HepG2 (cell line): ENCODE measurements around the gene TRDMT1. TPM values are rescaled to one million over a fixed set of nuclear protein-coding genes. Genes with fewer than 3 reads are reported as not detected.

Experiments used
- ATAC-seq: fragments of 200-7000 bp; cut with Tn5 transposase; 3 replicates; pipeline ENCODE4 v1.9.1; 2020; ENCODE audit warnings: mild to moderate bottlenecking, moderate library complexity
- BruUV-seq: library from RNA; stranded (reverse); fragments of 400-500 nt; replicated peaks from 2 replicates; lab custom pipeline; 2021; lab: Mats Ljungman, UMichigan
- CTCF ChIA-PET: fragments of 300-600 bp; formaldehyde crosslinking; extraction: SDS; loops from one replicate; lab custom pipeline; 2021; ENCODE audit warnings: low total read pairs, inconsistent platforms, low intra/inter-chr PET ratio; lab: Yijun Ruan, JAX
- POLR2A ChIA-PET: fragments of 350-600 bp; sonication (Branson Sonifier 250); formaldehyde crosslinking; loops from one replicate; lab custom pipeline; 2020; ENCODE audit warnings: antibody characterized with exemption, inconsistent platforms; lab: Yijun Ruan, JAX
- DNase-seq: peaks from one replicate; pipeline ENCODE4 v3.0.0-alpha.2; 2015; ENCODE audit warnings: low spot score
- FAIRE-seq: peaks from 3 replicates; lab custom pipeline; 2011; peaks lifted over from hg19 to GRCh38; lab: Jason Lieb, UNC
- H2AFZ ChIP-seq: one replicate; pipeline ENCODE4 v1.6.1; 2011; ENCODE audit warnings: low read length, inconsistent platforms
- H3K27ac ChIP-seq: fragments of 300-600 bp; 3 replicates; pipeline ENCODE4 v1.8.0; 2011; ENCODE audit warnings: mixed run types, mild to moderate bottlenecking, mixed read lengths, low read length, inconsistent platforms; ENCODE audit not compliant: insufficient read depth; ENCODE audit errors: extremely low read length
- H3K27me3 ChIP-seq, 2 experiments: fragments of 200-600 bp in 1 of 2; 2 replicates in 1 of 2; 3 replicates in 1 of 2; pipeline versions ENCODE4 v1.6.0 to v1.8.0; 2011; ENCODE audit warnings: low read length in 2 of 2, mild to moderate bottlenecking in 2 of 2, moderate library complexity in 2 of 2, inconsistent platforms in 1 of 2; ENCODE audit not compliant: insufficient read depth in 2 of 2, control insufficient read depth in 1 of 2
- H3K36me3 ChIP-seq, 2 experiments: fragments of 200-600 bp in 1 of 2; replicated peaks in 1 of 2; 2 replicates in 1 of 2; 3 replicates in 1 of 2; pipeline versions ENCODE4 v1.5.1 to v1.8.0; 2011; ENCODE audit warnings: low read length in 2 of 2, inconsistent platforms in 1 of 2; ENCODE audit not compliant: insufficient read depth in 2 of 2, control insufficient read depth in 1 of 2
- H3K4me1 ChIP-seq: 2 replicates; pipeline ENCODE4 v1.5.1; 2012; ENCODE audit warnings: low read length, inconsistent platforms; ENCODE audit not compliant: insufficient read depth
- H3K4me2 ChIP-seq: 2 replicates; pipeline ENCODE4 v1.6.0; 2011; ENCODE audit warnings: low read depth, low read length, inconsistent platforms
- H3K4me3 ChIP-seq, 3 experiments: fragments of 200-600 bp in 1 of 3; sonication (generic), shearing (Covaris generic) in 1 of 3; replicated peaks in 1 of 3; 2 replicates each; pipeline ENCODE4 v1.5.1; 2011 to 2016; ENCODE audit warnings: low read length in 3 of 3, inconsistent platforms in 2 of 3, low read depth in 2 of 3, mild to moderate bottlenecking in 2 of 3, control low read depth in 1 of 3, mixed read lengths in 1 of 3; ENCODE audit not compliant: insufficient read depth in 1 of 3
- H3K79me2 ChIP-seq: one replicate; pipeline ENCODE4 v1.6.1; 2011; ENCODE audit warnings: low read length, inconsistent platforms; ENCODE audit not compliant: insufficient read depth
- H3K9ac ChIP-seq: 2 replicates; pipeline ENCODE4 v1.6.0; 2011; ENCODE audit warnings: mild to moderate bottlenecking, low read depth, low read length, inconsistent platforms; ENCODE audit not compliant: insufficient read depth
- H3K9me3 ChIP-seq: 2 replicates; pipeline ENCODE4 v1.5.1; 2012; ENCODE audit warnings: mild to moderate bottlenecking, low read length
- H4K20me1 ChIP-seq: 2 replicates; pipeline ENCODE4 v1.6.0; 2011; ENCODE audit warnings: inconsistent platforms, mild to moderate bottlenecking, low read length, moderate library complexity; ENCODE audit not compliant: insufficient read depth
- ARNTL ChIP-seq: sonication (generic); formaldehyde crosslinking; IDR thresholded peaks from 2 replicates; pipeline ENCODE4 v1.4.0; 2020; ENCODE audit warnings: mild to moderate bottlenecking, missing genetic modification reagents
- DDIT3 ChIP-seq: sonication (generic); formaldehyde crosslinking; IDR thresholded peaks from 2 replicates; pipeline ENCODE4 v1.4.0; 2020; ENCODE audit warnings: mild to moderate bottlenecking, missing genetic modification reagents
- GMEB1 ChIP-seq: sonication (generic); formaldehyde crosslinking; IDR thresholded peaks from 2 replicates; pipeline ENCODE4 v1.5.1; 2020; ENCODE audit warnings: missing genetic modification reagents, mild to moderate bottlenecking, borderline replicate concordance
- ISX ChIP-seq: sonication (generic); formaldehyde crosslinking; conservative IDR thresholded peaks from 2 replicates; pipeline ENCODE4 v1.5.0; 2020; ENCODE audit warnings: missing genetic modification reagents
- MTERF4 ChIP-seq: sonication (generic); formaldehyde crosslinking; IDR thresholded peaks from 2 replicates; pipeline ENCODE4 v1.8.0; 2023; ENCODE audit warnings: mild to moderate bottlenecking, missing genetic modification reagents
- NR2C2 ChIP-seq: sonication (generic); formaldehyde crosslinking; IDR thresholded peaks from 2 replicates; pipeline ENCODE4 v1.4.0; 2020; ENCODE audit warnings: missing genetic modification reagents, mild to moderate bottlenecking, moderate library complexity, borderline replicate concordance
- PRMT3 ChIP-seq: sonication (generic); formaldehyde crosslinking; IDR thresholded peaks from 2 replicates; pipeline ENCODE4 v1.8.1; 2022; ENCODE audit warnings: low read depth, mild to moderate bottlenecking, moderate library complexity, missing genetic modification reagents, borderline replicate concordance
- RERE ChIP-seq: IDR thresholded peaks from 2 replicates; pipeline ENCODE4 v1.6.1; 2016; ENCODE audit warnings: low read depth, missing genetic modification reagents, missing compliant biosample characterization
- RFX1 ChIP-seq: fragments of 450-650 bp; IDR thresholded peaks from 2 replicates; pipeline ENCODE4 v1.6.1; 2017
- TCF12 ChIP-seq, 2 experiments: fragments of 450-650 bp in 1 of 2; sonication (generic) in 1 of 2; formaldehyde crosslinking in 1 of 2; IDR thresholded peaks; 2 replicates each; pipeline versions ENCODE4 v1.6.1 to v1.8.0; 2017 to 2022; ENCODE audit warnings: antibody characterized with exemption in 1 of 2, mild to moderate bottlenecking in 1 of 2, missing genetic modification reagents in 1 of 2, moderate library complexity in 1 of 2
- U2AF2 ChIP-seq: fragments of 200-400 bp; formaldehyde crosslinking; IDR thresholded peaks from 2 replicates; pipeline ENCODE4 v1.6.1; 2017; ENCODE audit warnings: low read depth, mild to moderate bottlenecking, low read length
- ZNF10 ChIP-seq: sonication (generic); formaldehyde crosslinking; IDR thresholded peaks from 2 replicates; pipeline ENCODE4 v1.4.0; 2020; ENCODE audit warnings: mild to moderate bottlenecking, low read depth, missing genetic modification reagents, borderline replicate concordance
- ZNF343 ChIP-seq: sonication (generic); formaldehyde crosslinking; IDR thresholded peaks from 2 replicates; pipeline ENCODE4 v1.4.0; 2020; ENCODE audit warnings: mild to moderate bottlenecking, missing genetic modification reagents
- ZNF607 ChIP-seq: sonication (generic); formaldehyde crosslinking; IDR thresholded peaks from 2 replicates; pipeline ENCODE4 v1.5.1; 2020; ENCODE audit warnings: missing genetic modification reagents, mild to moderate bottlenecking, borderline replicate concordance
- ZNF678 ChIP-seq: sonication (generic); formaldehyde crosslinking; IDR thresholded peaks from 2 replicates; pipeline ENCODE4 v1.4.0; 2020; ENCODE audit warnings: mild to moderate bottlenecking, missing genetic modification reagents
- ZNF691 ChIP-seq: sonication (generic); formaldehyde crosslinking; IDR thresholded peaks from 2 replicates; pipeline ENCODE4 v1.4.0; 2020; ENCODE audit warnings: missing genetic modification reagents, low read depth, mild to moderate bottlenecking, borderline replicate concordance
- in situ Hi-C: cut with HindIII; loops from 2 replicates; pipeline ENCODE4 v1.10.0; 2017; ENCODE audit warnings: low pct_unique_long_range_greater_than_20kb; ENCODE audit not compliant: extremely low pct_ligation_motif_present
- intact Hi-C: fragments of 100-400 bp; cut with micrococcal nuclease; formaldehyde crosslinking; loops from one replicate; pipeline ENCODE4 v1.10.0; 2022; ENCODE audit not compliant: unreplicated experiment
- polyA plus RNA-seq, 8 experiments: library from polyadenylated mRNA; depleted of rRNA in 3 of 8; stranded (reverse) in 7 of 8; unstranded in 1 of 8; fragments of >200 nt; fragmentation: Illumina TruSeq in 4 of 8; extraction: Trizol in 4 of 8; gene quantifications; 2 replicates each; pipeline versions ENCODE4 v1.2.1 to v1.2.3, GENCODE V29; 2011 to 2016; ENCODE audit warnings: low read depth in 4 of 8, missing spikeins in 1 of 8, mixed read lengths in 1 of 8; ENCODE audit not compliant: insufficient read depth in 1 of 8
- total RNA-seq, 5 experiments: library from RNA; depleted of rRNA; stranded (reverse); fragments of >200 nt; fragmentation: Illumina TruSeq; extraction: Trizol; gene quantifications; 2 replicates each; pipeline ENCODE4 v1.2.3, GENCODE V29; 2016; ENCODE audit warnings: low read depth in 1 of 5

Gene TRDMT1
- total and polyA plus RNA-seq, 2 of the 13 experiments (the other 11 are each of a cell fraction or from before 2014, with no cell fraction given): 2.0 to 3.0 TPM

- H3K9ac ChIP-seq: no peak overlapping the region
- no peak overlapping the region for H3K27ac ChIP-seq
- POLR2A ChIA-PET: no interaction called here
- no TSS peak for BruUV-seq
- no peak overlapping the region for H2AFZ ChIP-seq
- H3K4me1 ChIP-seq: no peaks in the 10 kb centered on the region
- no peaks in the 10 kb centered on the region for H3K79me2 ChIP-seq
- H3K4me2 ChIP-seq: no peak overlapping the region
- ATAC-seq (no peak), DNase-seq (no peak), FAIRE-seq (no peak)
- no peaks in the 10 kb centered on the region for H3K9me3 ChIP-seq
- H3K27me3 ChIP-seq: no peaks in the 10 kb centered on the region; a peak in 1 of 5 replicates
- H3K4me3 ChIP-seq: no peak overlapping the region
- in situ Hi-C loops (no loop called here), intact Hi-C loops (loop anchor here (5.0 kb wide), 1 partner anchor 322 kb away; no protein-coding TSS in a partner anchor)
- CTCF ChIA-PET: no interaction called here
- no peaks in the 10 kb centered on the region; the same call in 1 of the 2 replicates for H4K20me1 ChIP-seq
- no peaks in the 10 kb centered on the region for H3K36me3 ChIP-seq
- TF ChIP-seq NR2C2 (no peak), U2AF2 (no peak), GMEB1 (no peak), TCF12 (IDR thresholded peaks at IDR 0.05) (no peak), TCF12 (CRISPR knock-in tag; IDR thresholded peaks at IDR 0.05) (no peak), ZNF343 (CRISPR knock-in tag) (no peak), DDIT3 (CRISPR knock-in tag) (no peak), ZNF691 (CRISPR knock-in tag) (no peak), ZNF607 (no peak), ISX (no peak), RFX1 (no peak), MTERF4 (CRISPR knock-in tag) (no peak), ZNF10 (CRISPR knock-in tag) (no peak), ZNF678 (no peak), PRMT3 (no peak), RERE (CRISPR knock-in tag) (no peak), ARNTL (CRISPR knock-in tag) (no peak)
Observed at GRCh38 chr10:17174626-17175025, 26.8 kb downstream of the TRDMT1 start.
